Large intestine (tissue), 3 donors: ENCODE measurements around the gene NCKAP5. TPM values are rescaled to one million over a fixed set of nuclear protein-coding genes. Genes with fewer than 3 reads are reported as not detected.

Source experiments
- DNase-seq, 2 donors: peaks; one replicate each; pipeline versions ENCODE4 v3.0.0 to v3.0.0-alpha.2; 2013
- H3K27ac ChIP-seq: one replicate; pipeline ENCODE4 v1.5.1; 2013; ENCODE audit warnings: low read length
- H3K27me3 ChIP-seq: 2 replicates; pipeline ENCODE4 v1.6.1; 2013; ENCODE audit warnings: low read length; ENCODE audit not compliant: control insufficient read depth, insufficient read depth
- H3K36me3 ChIP-seq: 2 replicates; pipeline ENCODE4 v1.6.1; 2013; ENCODE audit warnings: low read length; ENCODE audit not compliant: control insufficient read depth, insufficient read depth
- H3K4me1 ChIP-seq: one replicate; pipeline ENCODE4 v1.6.1; 2013; ENCODE audit warnings: low read length; ENCODE audit not compliant: control insufficient read depth, insufficient read depth
- H3K4me3 ChIP-seq: one replicate; pipeline ENCODE4 v1.5.1; 2013; ENCODE audit warnings: low read length
- H3K9me3 ChIP-seq: one replicate; pipeline ENCODE4 v1.6.1; 2013; ENCODE audit warnings: mild to moderate bottlenecking, low read depth, low read length, moderate library complexity; ENCODE audit not compliant: control insufficient read depth
- WGBS: methylation state at CpG from one replicate; pipeline ENCODE4 v1.1.5; 2013; ENCODE audit warnings: low lambda C conversion rate; ENCODE audit not compliant: insufficient coverage; 5-methylcytosine and 5-hydroxymethylcytosine counted together
- polyA plus RNA-seq: library from polyadenylated mRNA; unstranded; fragments of 120-200 nt; gene quantifications from one replicate; pipeline ENCODE4 v1.2.1, GENCODE V29; 2013

NCKAP5 gene
- polyA plus RNA-seq, 1 donor = 4.3 TPM

DNA sequence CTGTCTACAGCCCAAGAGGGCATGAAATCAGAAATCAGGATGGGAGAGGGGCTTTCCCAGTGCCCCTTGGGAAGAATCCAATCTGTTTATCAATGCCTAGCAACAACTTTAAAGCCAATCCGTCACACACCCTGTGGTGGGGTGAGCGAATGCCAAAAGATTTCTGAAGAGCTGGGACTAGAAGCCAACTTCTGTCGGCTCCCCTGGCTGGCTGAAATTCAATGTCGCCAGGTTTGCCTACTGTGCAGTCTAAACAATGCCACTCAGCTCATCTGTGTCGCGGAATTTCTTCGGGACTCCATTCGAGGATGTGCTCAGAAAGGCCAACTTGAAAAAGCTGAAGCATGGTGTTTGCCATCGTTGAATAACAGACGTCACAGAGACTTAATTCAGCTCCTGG is 31.5 kb upstream of the NCKAP5 start:
- no peaks in the 10 kb centered on the region for H3K4me1 ChIP-seq
- DNase-seq = no peak
- H3K27me3 ChIP-seq = peaks cover 3% of the 10 kb centered on the region
- H3K4me3 ChIP-seq = no peak overlapping the region
- 100% methylated on average over 2 of the region's 10 CpGs for WGBS
- no peak overlapping the region for H3K27ac ChIP-seq
- H3K9me3 ChIP-seq = no peaks in the 10 kb centered on the region
- no peaks in the 10 kb centered on the region for H3K36me3 ChIP-seq

GRCh38 chr2:133599211-133599803 is 31.0 kb upstream of the NCKAP5 start:
- Histone ChIP-seq H3K27me3 (peaks cover 3% of the 10 kb centered on the region), H3K36me3 (no peaks in the 10 kb centered on the region), H3K4me3 (no peak overlapping the region), H3K9me3 (no peaks in the 10 kb centered on the region), H3K4me1 (no peaks in the 10 kb centered on the region), H3K27ac (no peak overlapping the region)
- DNase-seq = peak in 1 of 2 donors; percentile 8
- no CpG with 5 or more reads among the region's 5 CpGs for WGBS

DNA sequence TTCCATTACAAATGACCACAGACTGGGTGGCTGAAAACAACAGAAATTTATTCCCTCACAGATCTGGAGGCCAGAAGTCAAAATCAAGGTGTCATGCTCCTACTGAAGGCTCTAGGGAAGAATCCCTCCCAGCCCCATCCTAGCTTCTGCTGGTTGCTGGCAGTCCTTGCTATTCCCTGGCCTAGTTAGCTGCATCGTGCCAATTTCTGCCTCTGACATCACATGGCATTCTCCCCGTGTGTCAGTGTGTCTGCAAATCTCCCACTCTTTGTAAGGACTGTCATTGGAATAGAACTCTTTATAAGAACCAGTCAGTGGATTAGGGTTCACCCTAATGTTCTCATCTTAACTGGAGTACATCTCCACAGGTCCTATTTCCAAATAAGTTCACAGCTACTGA is 30.5 kb upstream of the NCKAP5 start:
- Histone ChIP-seq H3K4me1 (no peaks in the 10 kb centered on the region), H3K9me3 (no peaks in the 10 kb centered on the region), H3K27me3 (peaks cover under 1% of the 10 kb centered on the region), H3K27ac (no peak overlapping the region), H3K4me3 (no peak overlapping the region), H3K36me3 (no peaks in the 10 kb centered on the region)
- no peak for DNase-seq
- WGBS = no CpG with 5 or more reads among the region's 2 CpGs

DNA sequence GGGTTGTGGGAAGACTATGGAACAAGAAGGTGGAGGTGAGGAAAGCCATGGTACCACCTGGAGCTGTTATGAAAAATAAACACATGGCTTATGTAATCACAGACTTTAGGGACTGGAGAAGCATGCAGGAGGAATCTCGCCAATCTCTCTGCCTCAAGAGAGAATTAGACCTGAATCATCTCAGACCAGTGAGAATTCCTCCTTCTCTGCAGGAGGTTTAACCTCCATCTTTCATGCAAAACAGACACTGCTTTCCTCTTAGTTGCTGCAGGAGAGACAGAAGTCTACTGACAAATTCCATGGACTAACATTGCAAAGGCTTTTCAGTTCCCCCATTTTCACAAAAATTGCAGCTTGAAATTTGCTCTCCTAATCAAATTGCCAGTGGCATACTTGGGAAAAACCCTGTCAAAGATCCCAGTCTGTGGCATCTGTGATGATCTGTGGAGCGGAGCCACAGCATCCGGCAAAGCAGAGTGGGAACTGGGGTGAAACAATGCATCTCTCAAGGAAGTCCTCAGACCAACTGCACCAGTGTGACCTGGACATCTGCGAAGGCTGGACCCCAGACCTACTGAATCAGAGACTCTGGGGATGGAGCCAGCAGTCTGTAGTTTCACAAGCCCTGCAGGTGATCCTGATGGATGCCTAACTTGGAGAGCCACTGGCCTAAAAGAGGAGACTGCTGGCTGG is 28.6 kb upstream of the NCKAP5 start:
- no peak overlapping the region for H3K4me3 ChIP-seq
- H3K36me3 ChIP-seq = no peaks in the 10 kb centered on the region
- no peaks in the 10 kb centered on the region for H3K9me3 ChIP-seq
- H3K27ac ChIP-seq = no peak overlapping the region
- no peaks in the 10 kb centered on the region for H3K27me3 ChIP-seq
- no CpG with 5 or more reads among the region's 4 CpGs for whole genome bisulfite sequencing
- no peak for DNase-seq
- H3K4me1 ChIP-seq = no peaks in the 10 kb centered on the region

GRCh38 chr2:133591164-133591563 is 22.9 kb upstream of the NCKAP5 start:
- peak; percentile 22 for DNase-seq

DNA sequence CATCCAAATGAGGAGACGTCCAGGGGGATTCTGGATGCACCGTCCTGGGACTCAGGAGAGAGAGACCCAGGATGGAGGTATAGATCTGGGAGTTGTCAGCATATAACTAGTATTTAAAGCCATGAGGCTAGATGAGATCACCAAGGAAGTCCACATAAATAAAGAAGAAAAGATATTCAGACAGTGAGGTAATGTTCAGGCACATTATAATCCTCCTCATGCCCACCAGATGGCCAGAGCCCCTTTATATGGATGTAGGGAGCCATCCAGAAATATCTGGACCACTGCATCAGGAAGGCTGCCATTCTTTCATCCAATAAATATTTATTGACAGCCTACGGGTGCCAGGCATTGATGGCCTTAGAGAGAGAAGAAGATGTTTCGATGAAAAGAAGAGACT is 21.2 kb upstream of the NCKAP5 start:
- H3K27ac ChIP-seq = no peak overlapping the region
- H3K27me3 ChIP-seq = no peaks in the 10 kb centered on the region
- WGBS = 44% methylated on average over 3 of the region's 4 CpGs
- no peaks in the 10 kb centered on the region for H3K36me3 ChIP-seq
- no peak overlapping the region for H3K4me3 ChIP-seq
- H3K9me3 ChIP-seq = no peaks in the 10 kb centered on the region
- no peak for DNase-seq
- no peaks in the 10 kb centered on the region for H3K4me1 ChIP-seq

More at GRCh38 chr2:133591164-133591563, 22.9 kb upstream of the NCKAP5 start:
- H3K27ac ChIP-seq = no peak overlapping the region
- H3K36me3 ChIP-seq = no peaks in the 10 kb centered on the region
- WGBS = 50% methylated on average over 1 of the region's 4 CpGs
- no peaks in the 10 kb centered on the region for H3K4me1 ChIP-seq
- no peaks in the 10 kb centered on the region for H3K27me3 ChIP-seq
- H3K4me3 ChIP-seq = no peak overlapping the region
- H3K9me3 ChIP-seq = no peaks in the 10 kb centered on the region

DNA sequence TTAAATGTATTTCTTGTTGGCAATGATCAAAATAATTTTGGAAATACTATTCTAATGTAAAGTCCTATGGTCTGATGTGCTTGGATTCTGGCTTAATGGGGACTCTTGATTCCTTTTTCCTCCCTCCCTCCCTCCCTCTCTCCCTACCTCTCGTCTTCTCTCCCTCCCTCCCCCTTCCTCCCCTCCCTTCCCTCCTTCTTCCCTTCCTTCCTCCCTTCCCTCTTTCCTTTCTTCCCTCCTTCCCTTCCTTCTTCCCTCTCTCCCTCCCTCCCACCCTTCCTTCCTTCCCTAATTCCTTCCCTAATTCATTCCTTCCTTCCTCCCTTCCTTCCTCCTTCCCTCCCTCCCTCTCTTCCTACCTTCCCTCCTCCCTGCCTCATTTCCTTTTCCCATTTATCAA is 19.9 kb upstream of the NCKAP5 start:
- DNase-seq = no peak
- Histone ChIP-seq H3K36me3 (no peaks in the 10 kb centered on the region), H3K4me1 (no peaks in the 10 kb centered on the region), H3K27ac (no peak overlapping the region), H3K9me3 (no peaks in the 10 kb centered on the region), H3K4me3 (no peak overlapping the region), H3K27me3 (no peaks in the 10 kb centered on the region)
- no CpG with 5 or more reads among the region's 1 CpG for WGBS

DNA sequence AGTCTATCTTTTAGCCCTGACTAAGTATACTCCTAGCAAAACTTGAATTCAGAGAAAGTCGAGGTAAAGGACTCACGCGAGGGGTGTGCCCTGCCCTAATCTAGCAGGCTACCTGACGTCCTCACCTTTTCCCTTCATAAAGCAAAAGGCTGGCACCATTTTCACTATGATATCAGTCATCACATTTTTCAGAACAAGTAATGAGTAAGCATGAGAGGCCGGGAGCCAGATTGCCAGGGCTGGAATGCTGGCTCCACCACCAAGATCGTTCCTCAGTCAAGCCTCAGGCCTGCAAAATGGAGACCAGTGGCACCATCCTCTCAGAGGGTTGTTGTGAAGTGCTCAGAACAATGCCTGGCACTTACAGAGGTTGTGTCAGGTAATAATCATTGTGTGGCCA is 18.7 kb upstream of the NCKAP5 start:
- DNase-seq = no peak
- WGBS = no CpG with 5 or more reads among the region's 6 CpGs
- no peaks in the 10 kb centered on the region for H3K4me1 ChIP-seq
- no peak overlapping the region for H3K27ac ChIP-seq
- H3K36me3 ChIP-seq = no peaks in the 10 kb centered on the region
- H3K4me3 ChIP-seq = no peak overlapping the region
- H3K9me3 ChIP-seq = no peaks in the 10 kb centered on the region
- no peaks in the 10 kb centered on the region for H3K27me3 ChIP-seq

- Histone ChIP-seq H3K9me3 (no peaks in the 10 kb centered on the region), H3K4me1 (peaks cover 4% of the 10 kb centered on the region)
- WGBS = 67% methylated on average over 1 of the region's 1 CpG
Observed at GRCh38 chr2:133581010-133581760, 12.9 kb upstream of the NCKAP5 start.

DNA sequence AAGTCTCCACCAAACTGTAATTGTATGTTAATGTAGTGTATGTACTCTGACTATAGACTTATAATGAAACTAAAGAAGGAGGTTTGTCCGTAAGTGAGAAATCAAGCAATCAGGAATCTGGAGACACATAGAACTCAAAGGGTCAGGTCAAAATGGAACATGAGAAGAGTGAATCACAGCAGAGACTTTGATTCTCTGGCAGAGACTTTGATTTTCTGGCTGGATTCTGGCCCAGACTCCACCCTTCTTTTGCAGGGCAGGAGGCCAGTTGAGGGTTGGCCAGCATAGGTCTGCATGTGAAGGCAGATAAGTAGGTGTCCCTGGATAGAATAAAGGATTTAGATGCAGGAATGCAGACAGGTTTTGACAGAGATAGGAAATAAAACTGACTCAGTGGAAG is 11.0 kb upstream of the NCKAP5 start:
- peaks cover 4% of the 10 kb centered on the region for H3K4me1 ChIP-seq
- H3K27ac ChIP-seq = no peak overlapping the region
- no CpG with 5 or more reads among the region's 1 CpG for WGBS
- H3K4me3 ChIP-seq = no peak overlapping the region
- DNase-seq = no peak
- no peaks in the 10 kb centered on the region for H3K27me3 ChIP-seq
- no peaks in the 10 kb centered on the region for H3K36me3 ChIP-seq
- no peaks in the 10 kb centered on the region for H3K9me3 ChIP-seq

More at GRCh38 chr2:133581010-133581760, 12.9 kb upstream of the NCKAP5 start:
- no peak overlapping the region for H3K27ac ChIP-seq
- no peak overlapping the region for H3K4me3 ChIP-seq
- no peaks in the 10 kb centered on the region for H3K36me3 ChIP-seq
- DNase-seq = no peak
- H3K27me3 ChIP-seq = no peaks in the 10 kb centered on the region
